ENCODE measurements around the gene TRAPPC13.
"Not testable (repeated sequence)": the region's sequence is repeated elsewhere in the genome, so short reads cannot be mapped to it uniquely, and the experiment has no call there.

Gene TRAPPC13

GRCh38 chr5:65624571-65625555, at the start of gene TRAPPC13, which contains the start of gene SHLD3:
TRAPPC13 (plus strand) TSS chr5:65625027; CDS start chr5:65625061, 34 bp downstream.
SHLD3 (plus strand) TSS chr5:65625027; CDS start chr5:65629588, 4,561 bp downstream.
- peak; percentile 90 for DNase-seq (ENCODE audit: low spot score)

GRCh38 chr5:65577141-65577540, 47.7 kb upstream of the TRAPPC13 start:
- no peak for DNase-seq (ENCODE audit: low spot score)

GRCh38 chr5:65588694-65589093, 36.1 kb upstream of the TRAPPC13 start:
- no peak for DNase-seq (ENCODE audit: low spot score)

- DNase-seq (ENCODE audit: low spot score), result not testable (repeated sequence)
Observed at GRCh38 chr5:65601761-65602160, 23.1 kb upstream of the TRAPPC13 start.

DNA sequence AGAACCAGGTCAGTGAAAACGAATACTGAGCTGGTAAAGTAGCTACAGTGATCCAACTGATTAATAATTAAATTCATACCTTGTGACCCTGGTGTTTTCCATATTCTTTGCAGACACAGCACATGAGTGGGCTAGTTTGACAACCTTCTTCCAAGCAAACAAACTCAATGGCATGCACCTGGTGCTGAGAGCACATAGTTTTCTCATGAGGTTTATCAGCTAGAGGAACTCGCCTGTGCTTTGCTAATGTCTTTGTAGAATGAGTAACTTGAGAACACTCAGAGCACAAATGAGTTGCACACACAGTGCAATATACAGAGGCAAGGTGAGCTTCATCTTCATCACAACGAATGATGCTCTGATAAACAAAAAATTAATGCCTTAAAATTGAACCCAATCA, 13.3 kb upstream of the TRAPPC13 start:
- DNase-seq (ENCODE audit: low spot score), result no peak

- DNase-seq (ENCODE audit: low spot score), result no peak
Observed at GRCh38 chr5:65612298-65612907, 12.4 kb upstream of the TRAPPC13 start.

- DNase-seq (ENCODE audit: low spot score), result no peak
Observed at GRCh38 chr5:65620021-65620420, 4.8 kb upstream of the TRAPPC13 start.

GRCh38 chr5:65621961-65622360, 2.9 kb upstream of the TRAPPC13 start:
- DNase-seq (ENCODE audit: low spot score), result not testable (repeated sequence)

- DNase-seq (ENCODE audit: low spot score), result no peak
Observed at GRCh38 chr5:65623482-65623881, 1.3 kb upstream of the TRAPPC13 start.

GRCh38 chr5:65624025-65624570, 729 bp upstream of the TRAPPC13 start, which contains the start of gene TRIM23:
TRIM23 (minus strand) TSS chr5:65624333; CDS start chr5:65624274, 59 bp downstream.
- peak; percentile 90 for DNase-seq (ENCODE audit: low spot score)

- DNase-seq (ENCODE audit: low spot score), result no peak
Observed at GRCh38 chr5:65625743-65626142, 916 bp downstream of the TRAPPC13 start.

DNA sequence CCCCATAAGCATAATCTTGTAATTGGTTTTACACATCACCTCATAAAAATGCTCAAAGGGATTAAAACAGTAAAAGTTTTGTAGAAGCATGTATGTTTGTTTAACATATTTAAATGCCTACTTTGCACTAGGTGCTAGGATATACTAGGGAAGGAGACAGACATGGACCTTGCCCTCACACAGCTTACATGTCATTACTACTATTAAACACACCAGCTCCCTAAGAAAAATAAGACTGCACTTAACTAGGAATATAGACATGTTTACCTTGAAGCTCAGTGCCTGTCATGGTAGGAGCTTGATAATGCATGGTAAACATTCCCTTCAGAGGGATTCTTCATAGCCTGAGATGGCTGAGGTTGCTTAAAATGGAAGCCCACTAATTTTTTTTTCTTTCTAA, 6.2 kb downstream of the TRAPPC13 start:
- DNase-seq (ENCODE audit: low spot score), result no peak

DNA sequence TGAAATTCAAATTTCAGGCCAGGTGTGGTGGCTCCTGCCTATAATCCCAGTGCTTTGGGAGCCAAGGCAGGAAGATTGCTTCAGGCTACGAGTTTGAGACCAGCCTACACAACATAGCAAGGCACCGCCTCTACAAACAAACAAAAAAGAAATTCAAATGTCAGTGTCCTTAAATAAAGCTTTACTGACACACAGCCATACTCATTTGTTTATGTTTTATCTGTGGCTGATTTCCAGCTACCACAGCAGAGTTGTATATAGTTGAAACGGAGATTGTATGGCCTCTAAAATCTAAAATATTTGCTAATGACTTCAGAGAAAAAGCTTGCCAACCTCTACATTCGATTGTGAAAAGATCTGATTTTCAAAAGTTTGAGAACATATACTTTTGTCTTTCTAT, 15.4 kb downstream of the TRAPPC13 start:
- no peak for DNase-seq (ENCODE audit: low spot score)

DNA sequence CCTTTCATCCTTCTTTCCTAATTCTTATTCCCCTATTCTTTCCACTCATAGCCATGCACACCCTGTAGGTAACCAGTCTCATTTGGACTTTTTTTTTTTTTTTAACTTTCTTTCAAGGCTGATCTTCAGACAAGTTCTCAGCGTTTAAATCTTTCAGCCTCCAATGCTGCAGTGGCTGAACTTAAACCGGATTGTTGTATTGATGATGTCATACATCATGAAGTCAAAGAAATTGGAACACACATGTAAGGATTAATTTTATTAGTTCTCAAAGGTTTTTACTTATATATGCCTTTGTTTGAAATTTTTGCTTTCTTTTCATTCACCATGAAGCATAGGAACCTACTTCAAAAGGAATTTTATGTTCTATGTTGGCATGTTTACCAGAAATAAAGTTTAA, 22.1 kb downstream of the TRAPPC13 start:
- no peak for DNase-seq (ENCODE audit: low spot score)

GRCh38 chr5:65647941-65648340, 23.1 kb downstream of the TRAPPC13 start:
- no peak for DNase-seq (ENCODE audit: low spot score)

GRCh38 chr5:65651144-65651543, 26.3 kb downstream of the TRAPPC13 start:
- DNase-seq (ENCODE audit: low spot score), result no peak

GRCh38 chr5:65654713-65655112, 29.9 kb downstream of the TRAPPC13 start:
- no peak for DNase-seq (ENCODE audit: low spot score)

DNA sequence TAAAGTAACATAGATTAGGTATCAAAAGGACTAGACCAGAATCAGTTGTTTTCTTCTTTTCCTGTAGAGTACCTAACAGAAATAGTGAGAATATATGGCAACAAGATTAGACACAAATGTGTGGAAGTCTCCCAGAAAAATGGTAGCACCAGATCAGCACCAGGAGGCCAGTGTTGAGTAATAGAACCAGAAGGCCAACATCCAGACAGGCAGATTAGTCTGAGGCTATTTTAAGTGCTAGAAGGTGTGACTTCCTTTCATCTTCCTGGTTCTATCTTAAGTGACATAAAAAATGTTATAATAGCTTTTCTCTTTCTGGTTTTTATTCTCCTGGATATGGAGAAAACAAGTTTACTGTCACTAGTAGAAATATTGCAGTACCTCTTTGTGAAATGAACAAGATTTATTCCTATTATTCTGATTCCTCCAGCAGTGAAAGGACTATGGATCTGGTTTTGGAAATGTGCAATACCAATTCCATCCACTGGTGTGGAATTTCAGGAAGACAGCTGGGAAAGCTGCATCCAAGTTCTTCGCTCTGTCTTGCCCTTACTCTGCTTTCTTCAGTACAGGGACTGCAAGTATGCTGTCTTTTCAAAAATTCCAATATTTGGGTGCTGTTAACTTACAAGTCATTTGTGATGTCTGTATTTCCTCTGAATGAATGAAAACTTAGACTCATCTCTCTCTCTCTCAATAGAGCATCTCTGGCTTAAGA, 39.1 kb downstream of the TRAPPC13 start:
- DNase-seq (ENCODE audit: low spot score), result peak; percentile 2

DNA sequence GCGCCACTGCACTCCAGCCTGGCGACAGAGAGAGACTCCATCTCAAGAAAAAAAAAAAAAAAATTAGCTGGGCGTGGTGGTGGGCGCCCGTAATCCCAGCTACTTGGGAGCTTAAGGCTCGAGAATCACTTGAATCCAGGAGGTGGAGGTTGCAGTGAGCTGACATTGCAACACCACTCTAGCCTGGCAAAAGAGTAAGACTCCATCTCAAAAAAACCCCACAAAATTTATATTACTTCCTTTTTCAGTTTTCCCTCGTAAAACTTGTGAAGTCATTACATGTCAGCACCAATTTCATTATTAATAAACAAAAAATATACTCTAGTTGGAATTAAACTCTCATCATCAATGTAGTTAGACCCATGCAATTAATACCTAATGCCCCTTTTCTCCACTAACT, 43.9 kb downstream of the TRAPPC13 start:
- no peak for DNase-seq (ENCODE audit: low spot score)

DNA sequence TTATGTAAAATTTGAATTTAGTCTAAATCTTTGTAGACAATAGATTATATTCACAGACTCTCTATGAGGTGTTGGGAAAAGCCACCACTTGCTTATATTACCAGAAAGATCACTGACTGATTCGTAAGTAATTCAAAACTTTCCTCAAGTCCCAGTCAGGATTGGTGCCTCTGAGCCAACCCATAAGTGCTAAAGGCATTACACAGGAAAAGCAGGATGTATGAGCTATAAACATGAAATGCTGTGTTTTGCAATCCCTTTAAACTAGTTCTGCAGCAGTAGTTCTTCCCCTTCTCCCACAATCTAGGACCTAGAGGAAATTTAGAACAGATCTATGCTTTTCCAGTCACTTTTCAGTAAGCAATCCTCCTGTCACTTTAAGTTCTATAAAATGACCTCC, 48.0 kb downstream of the TRAPPC13 start:
- no peak for DNase-seq (ENCODE audit: low spot score)

GRCh38 chr5:65674749-65675148, 49.9 kb downstream of the TRAPPC13 start:
- no peak for DNase-seq (ENCODE audit: low spot score)

DNA sequence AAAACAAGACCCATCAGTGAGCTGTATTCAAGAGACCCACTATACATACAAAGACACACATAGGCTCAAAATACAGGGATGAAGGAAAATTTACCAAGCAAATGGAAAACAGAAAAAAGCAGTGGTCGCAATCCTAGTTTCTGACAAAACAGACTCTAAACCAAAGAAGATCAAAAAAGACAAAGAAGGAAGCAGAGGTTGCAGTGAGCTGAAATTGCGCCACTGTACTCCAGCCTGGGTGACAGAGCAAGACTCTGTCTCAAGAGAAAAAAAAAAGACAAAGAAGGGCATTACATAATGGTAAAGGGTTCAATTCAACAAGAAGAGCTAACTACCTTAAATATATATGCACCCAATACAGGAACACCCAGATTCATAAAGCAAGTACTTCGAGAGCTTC, 51.2 kb downstream of the TRAPPC13 start:
- not testable (repeated sequence) for DNase-seq (ENCODE audit: low spot score)
